Mucosa of descending colon (tissue), 3 donors: Measurements from ENCODE around the gene MBOAT1. TPM values are rescaled to one million over a fixed set of nuclear protein-coding genes. Genes with fewer than 3 reads are reported as not detected.

Source experiments
- ATAC-seq: fragments of 200-7000 bp; cut with Tn5 transposase; one replicate; pipeline ENCODE4 v1.9.1; 2020; ENCODE audit warnings: mild to moderate bottlenecking, moderate library complexity
- DNase-seq, 3 donors: peaks; one replicate each; pipeline ENCODE4 v3.0.0-alpha.2; 2020
- H3K36me3 ChIP-seq: fragments of 200-600 bp; one replicate; pipeline ENCODE4 v1.8.0; 2021; ENCODE audit warnings: low read depth, mild to moderate bottlenecking
- H3K4me1 ChIP-seq: fragments of 200-600 bp; one replicate; pipeline ENCODE4 v1.8.0; 2021; ENCODE audit warnings: low read depth, mild to moderate bottlenecking
- H3K4me3 ChIP-seq: fragments of 200-600 bp; one replicate; pipeline ENCODE4 v1.8.0; 2021; ENCODE audit warnings: mild to moderate bottlenecking
- H3K9me3 ChIP-seq: fragments of 200-600 bp; one replicate; pipeline ENCODE4 v1.8.0; 2021; ENCODE audit warnings: mild to moderate bottlenecking
- CTCF ChIP-seq: fragments of 200-600 bp; IDR thresholded peaks from one replicate; pipeline ENCODE4 v1.8.0; 2022; ENCODE audit warnings: antibody characterized with exemption, mild to moderate bottlenecking
- intact Hi-C, 2 donors: fragments of 100-400 bp; cut with DNase I in 1 of 2; cut with micrococcal nuclease in 1 of 2; formaldehyde crosslinking; loops; one replicate each; pipeline versions ENCODE4 v1.11.0 to v1.11.1; 2022; cut with DNase I, micrococcal nuclease
- total RNA-seq, 3 donors: library from RNA; stranded (reverse); fragmentation: NEBNext Ultra II Directional in 2 of 3; extraction: Animal tissue kit (Norgen Biotek cat#: 25700) in 2 of 3; gene quantifications; one replicate each; pipeline versions ENCODE4 v1.2.1 to v1.2.4, GENCODE V29; 2021 to 2023
- donor health status: DM: no; HTN: no; CAD: no; lungs with moderate emphysema.
- donor health status: DM: no; HTN: no; CAD: no.
- donor health status: DM: no; HTN: yes; CAD: no.

The MBOAT1 gene
- total RNA-seq, 3 donors from 2014 or later: 33.7 to 77.0 (median 54.4) TPM

GRCh38 chr6:20220359-20220758 is 8.1 kb upstream of the MBOAT1 start:
- DNase-seq (no peak), ATAC-seq (peak; percentile 62)
- Histone ChIP-seq H3K9me3 (no peaks in the 10 kb centered on the region), H3K4me1 (peaks cover 13% of the 10 kb centered on the region), H3K4me3 (no peak overlapping the region), H3K36me3 (no peaks in the 10 kb centered on the region)
- TF ChIP-seq CTCF: no peak
- intact Hi-C loops: no loop called here

GRCh38 chr6:20217891-20218290 is 5.6 kb upstream of the MBOAT1 start:
- Histone ChIP-seq H3K36me3 (no peaks in the 10 kb centered on the region), H3K9me3 (no peaks in the 10 kb centered on the region), H3K4me1 (peaks cover 22% of the 10 kb centered on the region), H3K4me3 (no peak overlapping the region)
- ATAC-seq: peak; percentile 20
- intact Hi-C loops: no loop called here
- no peak for DNase-seq
- no peak for TF ChIP-seq CTCF

GRCh38 chr6:20217324-20217855 is 5.1 kb upstream of the MBOAT1 start:
- H3K36me3 ChIP-seq: no peaks in the 10 kb centered on the region
- ATAC-seq (no peak), DNase-seq (no peak)
- no peak overlapping the region for H3K4me3 ChIP-seq
- no peaks in the 10 kb centered on the region for H3K9me3 ChIP-seq
- no peak for TF ChIP-seq CTCF
- intact Hi-C loops: no loop called here
- peaks cover 22% of the 10 kb centered on the region for H3K4me1 ChIP-seq

- H3K36me3 ChIP-seq: no peaks in the 10 kb centered on the region
- TF ChIP-seq CTCF: no peak
- H3K9me3 ChIP-seq: no peaks in the 10 kb centered on the region
- intact Hi-C loops: no loop called here
- DNase-seq: no peak
- ATAC-seq: no peak
- peaks cover 10% of the 10 kb centered on the region for H3K4me1 ChIP-seq
- no peak overlapping the region for H3K4me3 ChIP-seq
These were observed 3.0 kb upstream of the MBOAT1 start for GRCh38 chr6:20215310-20215709.

GRCh38 chr6:20213271-20213798 is 1.1 kb upstream of the MBOAT1 start:
- no peak for TF ChIP-seq CTCF
- Histone ChIP-seq H3K36me3 (no peaks in the 10 kb centered on the region), H3K9me3 (no peaks in the 10 kb centered on the region), H3K4me1 (peaks cover 16% of the 10 kb centered on the region), H3K4me3 (no peak overlapping the region)
- ATAC-seq (no peak), DNase-seq (peak in 1 of 3 donors; percentile 35)
- intact Hi-C loops: no loop called here
